Muscle of leg (tissue), 11 donors: Measurements from ENCODE around the gene LY86. TPM values are rescaled to one million over a fixed set of nuclear protein-coding genes. Genes with fewer than 3 reads are reported as not detected.
"Not testable (repeated sequence)": the region's sequence is repeated elsewhere in the genome, so short reads cannot be mapped to it uniquely, and the experiment has no call there.

ENCODE experiments used
- DNase-seq: peaks from one replicate; pipeline ENCODE4 v3.0.0; 2013
- H3K27ac ChIP-seq: one replicate; pipeline ENCODE4 v1.5.1; 2013; ENCODE audit warnings: mild to moderate bottlenecking, low read length, control low read depth
- H3K27me3 ChIP-seq: one replicate; pipeline ENCODE4 v1.6.1; 2013; ENCODE audit warnings: low read length; ENCODE audit not compliant: control insufficient read depth, insufficient read depth
- H3K36me3 ChIP-seq: one replicate; pipeline ENCODE4 v1.6.1; 2013; ENCODE audit warnings: low read length; ENCODE audit not compliant: control insufficient read depth, insufficient read depth
- H3K4me1 ChIP-seq: one replicate; pipeline ENCODE4 v1.6.1; 2013; ENCODE audit warnings: low read length; ENCODE audit not compliant: control insufficient read depth, insufficient read depth
- H3K4me3 ChIP-seq: one replicate; pipeline ENCODE4 v1.5.1; 2013; ENCODE audit warnings: low read length, control low read depth
- H3K9me3 ChIP-seq: replicated peaks from 2 replicates; pipeline ENCODE4 v1.6.1; 2013; ENCODE audit warnings: low read depth, low read length; ENCODE audit not compliant: control insufficient read depth
- WGBS: methylation state at CpG from one replicate; pipeline ENCODE4 v1.1.5; 2013; ENCODE audit warnings: missing lambda C conversion rate; ENCODE audit not compliant: insufficient coverage; 5-methylcytosine and 5-hydroxymethylcytosine counted together
- polyA plus RNA-seq, 8 donors: library from polyadenylated mRNA; unstranded; fragments of 120-200 nt; gene quantifications; one replicate each; pipeline versions ENCODE4 v1.2.1 to v1.2.3, GENCODE V29; 2013; ENCODE audit warnings: inconsistent platforms in 1 of 8, low replicate concordance in 1 of 8; ENCODE audit not compliant: insufficient read length in 8 of 8, insufficient read depth in 1 of 8
- total RNA-seq: library from RNA; stranded (reverse); fragments of 120-200 nt; gene quantifications from one replicate; pipeline ENCODE4 v1.2.4, GENCODE V29; 2013

Gene LY86
- total and polyA plus RNA-seq, 9 donors, result 1.8 to 2.8 (median 2.0) TPM

GRCh38 chr6:6659600-6660327 lies 71.2 kb downstream of the LY86 start:
- Histone ChIP-seq H3K4me3 (no peak overlapping the region), H3K9me3 (no peaks in the 10 kb centered on the region), H3K27ac (peak overlapping the region; percentile 60), H3K27me3 (no peaks in the 10 kb centered on the region), H3K36me3 (no peaks in the 10 kb centered on the region), H3K4me1 (peaks cover 39% of the 10 kb centered on the region)
- WGBS, result 60% methylated on average over 1 of the region's 7 CpGs
- peak; percentile 73 for DNase-seq

GRCh38 chr6:6660339-6661045 lies 72.0 kb downstream of the LY86 start:
- 69% methylated on average over 9 of the region's 9 CpGs for WGBS
- peak overlapping the region; percentile 24 for H3K27ac ChIP-seq
- H3K9me3 ChIP-seq, result no peaks in the 10 kb centered on the region
- H3K27me3 ChIP-seq, result no peaks in the 10 kb centered on the region
- no peak for DNase-seq
- H3K4me3 ChIP-seq, result no peak overlapping the region
- H3K36me3 ChIP-seq, result no peaks in the 10 kb centered on the region
- peaks cover 32% of the 10 kb centered on the region for H3K4me1 ChIP-seq

- peaks cover 30% of the 10 kb centered on the region for H3K4me1 ChIP-seq
- 61% methylated on average over 3 of the region's 9 CpGs for whole genome bisulfite sequencing
- peak overlapping the region; percentile 48 for H3K27ac ChIP-seq
- no peaks in the 10 kb centered on the region for H3K36me3 ChIP-seq
- no peaks in the 10 kb centered on the region for H3K9me3 ChIP-seq
- H3K27me3 ChIP-seq, result no peaks in the 10 kb centered on the region
- H3K4me3 ChIP-seq, result no peak overlapping the region
- DNase-seq, result no peak
Observed at GRCh38 chr6:6661191-6661590, 72.7 kb downstream of the LY86 start.

- H3K27ac ChIP-seq, result peak overlapping the region; percentile 48
- H3K4me1 ChIP-seq, result peaks cover 26% of the 10 kb centered on the region
- H3K36me3 ChIP-seq, result no peaks in the 10 kb centered on the region
- no peaks in the 10 kb centered on the region for H3K27me3 ChIP-seq
- 20% methylated on average over 3 of the region's 3 CpGs for WGBS
- no peak overlapping the region for H3K4me3 ChIP-seq
- DNase-seq, result peak; percentile 75
- H3K9me3 ChIP-seq, result no peaks in the 10 kb centered on the region
Observed at GRCh38 chr6:6661684-6662083, 73.2 kb downstream of the LY86 start.

GRCh38 chr6:6663421-6664135 lies 75.1 kb downstream of the LY86 start:
- H3K27me3 ChIP-seq, result no peaks in the 10 kb centered on the region
- DNase-seq, result no peak
- H3K27ac ChIP-seq, result no peak overlapping the region
- H3K4me1 ChIP-seq, result peaks cover 25% of the 10 kb centered on the region
- H3K36me3 ChIP-seq, result no peaks in the 10 kb centered on the region
- H3K9me3 ChIP-seq, result no peaks in the 10 kb centered on the region
- no peak overlapping the region for H3K4me3 ChIP-seq
- WGBS, result 94% methylated on average over 5 of the region's 10 CpGs

GRCh38 chr6:6665555-6666243 lies 77.2 kb downstream of the LY86 start:
- H3K27ac ChIP-seq, result no peak overlapping the region
- no peaks in the 10 kb centered on the region for H3K36me3 ChIP-seq
- peaks cover 20% of the 10 kb centered on the region for H3K4me1 ChIP-seq
- H3K27me3 ChIP-seq, result no peaks in the 10 kb centered on the region
- no peak for DNase-seq
- H3K9me3 ChIP-seq, result no peaks in the 10 kb centered on the region
- WGBS, result 39% methylated on average over 7 of the region's 11 CpGs
- H3K4me3 ChIP-seq, result no peak overlapping the region

GRCh38 chr6:6670150-6670549 lies 81.6 kb downstream of the LY86 start:
- H3K9me3 ChIP-seq, DNase-seq: not testable (repeated sequence)
- no CpG with 5 or more reads among the region's 3 CpGs for WGBS

GRCh38 chr6:6674872-6675271 lies 86.4 kb downstream of the LY86 start:
- H3K36me3 ChIP-seq, result no peaks in the 10 kb centered on the region
- peaks cover 18% of the 10 kb centered on the region for H3K4me1 ChIP-seq
- no peaks in the 10 kb centered on the region for H3K27me3 ChIP-seq
- no peak for DNase-seq
- WGBS, result no CpG with 5 or more reads among the region's 4 CpGs
- no peak overlapping the region for H3K4me3 ChIP-seq
- no peak overlapping the region for H3K27ac ChIP-seq
- peaks cover 2% of the 10 kb centered on the region for H3K9me3 ChIP-seq

More at GRCh38 chr6:6670150-6670549, 81.6 kb downstream of the LY86 start:
- H3K27ac ChIP-seq, H3K27me3 ChIP-seq, H3K4me1 ChIP-seq, H3K36me3 ChIP-seq, H3K4me3 ChIP-seq: not testable (repeated sequence)

- DNase-seq, result peak; percentile 88
Observed at GRCh38 chr6:6676910-6677441, 88.5 kb downstream of the LY86 start.

More at GRCh38 chr6:6676910-6677441, 88.5 kb downstream of the LY86 start:
- Histone ChIP-seq H3K9me3 (peaks cover 2% of the 10 kb centered on the region), H3K4me3 (no peak overlapping the region), H3K4me1 (peaks cover 18% of the 10 kb centered on the region), H3K27ac (peak overlapping the region; percentile 81), H3K36me3 (no peaks in the 10 kb centered on the region), H3K27me3 (no peaks in the 10 kb centered on the region)
- WGBS, result 22% methylated on average over 3 of the region's 7 CpGs
